ENCODE data around the gene ZG16.

GRCh38 chr16:29808219-29808900 lies 30.3 kb downstream of the ZG16 start:
- no peak for TF ChIP-seq ZNF274 (IDR thresholded peaks at IDR 0.05; ENCODE audit: low read depth, low read length)
- no peak for TF ChIP-seq SUZ12 (IDR thresholded peaks at IDR 0.05; ENCODE audit: extremely low read depth, insufficient read depth, insufficient read length)
- no peak for TF ChIP-seq YY1 (IDR thresholded peaks at IDR 0.05; ENCODE audit: insufficient read depth, insufficient read length)

Measured in NT2/D1 (cell line).